B cell (primary cell): ENCODE data around the gene PAK1IP1.

ENCODE experiments used
- CTCF ChIP-seq: fragments of 200-600 bp; IDR thresholded peaks from one replicate; pipeline ENCODE4 v1.8.0; 2022; ENCODE audit warnings: antibody characterized with exemption, mild to moderate bottlenecking
- EZH2 ChIP-seq: IDR thresholded peaks from 2 replicates; pipeline ENCODE4 v1.6.1; 2012; ENCODE audit warnings: borderline replicate concordance, low read depth, mild to moderate bottlenecking, moderate library complexity, low read length; ENCODE audit not compliant: insufficient read depth, poor library complexity, severe bottlenecking

- TF ChIP-seq EZH2 (no peak), CTCF (no peak)
Observed at GRCh38 chr6:10684618-10685017, 10.2 kb upstream of the PAK1IP1 start.
